Caco-2 (cell line): ENCODE measurements around the gene CPB1. TPM values are rescaled to one million over a fixed set of nuclear protein-coding genes. Genes with fewer than 3 reads are reported as not detected.
"Not testable (repeated sequence)": the region's sequence is repeated elsewhere in the genome, so short reads cannot be mapped to it uniquely, and the experiment has no call there.

Experiments
- Bru-seq: library from RNA; stranded (reverse); fragments of 400-500 nt; gene quantifications from one replicate; lab custom pipeline; 2021; lab: Mats Ljungman, UMichigan
- BruChase-seq, 2 experiments: library from RNA; stranded (reverse); fragments of 400-500 nt; gene quantifications; one replicate each; lab custom pipeline; 2021; lab: Mats Ljungman, UMichigan
- BruUV-seq: library from RNA; stranded (reverse); fragments of 400-500 nt; replicated peaks from 2 replicates; lab custom pipeline; 2021; lab: Mats Ljungman, UMichigan
- CTCF ChIA-PET: fragments of 300-600 bp; sonication (Branson Sonifier 250); formaldehyde crosslinking; loops from one replicate; lab custom pipeline; 2022; ENCODE audit warnings: antibody characterized with exemption; lab: Charles Lee
- POLR2A ChIA-PET: fragments of 300-600 bp; sonication (Branson Sonifier 250); formaldehyde crosslinking; loops from one replicate; lab custom pipeline; 2022; ENCODE audit warnings: antibody characterized with exemption; lab: Charles Lee
- DNase-seq, 2 experiments: peaks; one replicate each; pipeline versions ENCODE4 v3.0.0 to v3.0.0-alpha.2; 2020 to 2022
- H3K27me3 ChIP-seq: replicated peaks from 2 replicates; pipeline ENCODE4 v1.6.0; 2011; ENCODE audit warnings: low read length; ENCODE audit not compliant: control insufficient read depth, insufficient read depth
- H3K36me3 ChIP-seq: 2 replicates; pipeline ENCODE4 v1.5.1; 2011; ENCODE audit warnings: low read length; ENCODE audit not compliant: control insufficient read depth, insufficient read depth
- H3K4me1 ChIP-seq: fragments of 250-450 bp; sonication (Bioruptor Pico); 2 replicates; pipeline ENCODE4 v1.5.1; 2020; ENCODE audit warnings: mild to moderate bottlenecking
- H3K4me3 ChIP-seq: 2 replicates; pipeline ENCODE4 v1.5.1; 2011; ENCODE audit warnings: low read depth, mild to moderate bottlenecking, control low read depth, low read length
- H3K9me3 ChIP-seq: fragments of 250-450 bp; sonication (Bioruptor Pico); 2 replicates; pipeline ENCODE4 v1.5.1; 2020; ENCODE audit warnings: mild to moderate bottlenecking, moderate library complexity
- H3K27ac Mint-ChIP-seq: one replicate; pipeline ENCODE4 v1.8.0; 2022; ENCODE audit warnings: mixed read lengths; ENCODE audit not compliant: unreplicated experiment
- H3K27me3 Mint-ChIP-seq: one replicate; pipeline ENCODE4 v1.8.0; 2022; ENCODE audit warnings: mixed read lengths; ENCODE audit not compliant: insufficient read depth, unreplicated experiment
- H3K36me3 Mint-ChIP-seq: one replicate; pipeline ENCODE4 v1.8.0; 2022; ENCODE audit warnings: mild to moderate bottlenecking, mixed read lengths; ENCODE audit not compliant: insufficient read depth, unreplicated experiment
- H3K4me1 Mint-ChIP-seq: one replicate; pipeline ENCODE4 v1.8.0; 2022; ENCODE audit warnings: low read depth, mixed read lengths; ENCODE audit not compliant: unreplicated experiment
- H3K4me3 Mint-ChIP-seq: one replicate; pipeline ENCODE4 v1.8.0; 2022; ENCODE audit warnings: mild to moderate bottlenecking, moderate library complexity, mixed read lengths; ENCODE audit not compliant: unreplicated experiment
- H3K9me3 Mint-ChIP-seq: one replicate; pipeline ENCODE4 v1.8.0; 2022; ENCODE audit warnings: mixed read lengths; ENCODE audit not compliant: unreplicated experiment
- CTCF ChIP-seq, 2 experiments: fragments of 200-600 bp in 1 of 2; IDR thresholded peaks; 1 replicate in 1 of 2; 2 replicates in 1 of 2; pipeline versions ENCODE4 v1.5.1 to v1.8.0; 2011 to 2022; ENCODE audit warnings: antibody characterized with exemption in 1 of 2, control low read depth in 1 of 2, inconsistent platforms in 1 of 2, low read depth in 1 of 2, low read length in 1 of 2, mild to moderate bottlenecking in 1 of 2, moderate library complexity in 1 of 2; ENCODE audit not compliant: insufficient read depth in 1 of 2, severe bottlenecking in 1 of 2, unreplicated experiment in 1 of 2
- intact Hi-C: fragments of 100-400 bp; cut with micrococcal nuclease; formaldehyde crosslinking; loops from one replicate; pipeline ENCODE4 v1.10.0; 2022; ENCODE audit not compliant: unreplicated experiment
- long read RNA-seq: library from polyadenylated mRNA; stranded (forward); transcript quantifications from one replicate; pipeline ENCODE4 v2.0.0, GENCODE V29; 2022
- total RNA-seq: library from RNA; stranded (reverse); gene quantifications from 2 replicates; pipeline ENCODE4 v1.2.3, GENCODE V29; 2022

CPB1 gene
- not detected in 2 replicates for total RNA-seq
- Bru-seq, nascent RNA = not detected
- percentile 1 among the genes with signal in this experiment for BruChase-seq, experiment 1, labeled RNA remaining after a 2-hour chase
- percentile 1 among the genes with signal in this experiment for BruChase-seq, experiment 2, labeled RNA remaining after a 6-hour chase
- long read RNA-seq = 0 reads

GRCh38 chr3:148827585-148827984 lies at the start of gene CPB1:
Gene CPB1, plus strand, starts transcription at chr3:148827811. Its CDS starts 13 bp downstream, at chr3:148827824.
- Mint-ChIP-seq H3K9me3 (no peaks in the 10 kb centered on the region), H3K4me3 (no peak within 1 kb of the TSS), H3K4me1 (no peaks in the 10 kb centered on the region), H3K36me3 (no peaks in the 10 kb centered on the region), H3K27ac (no peak within 1 kb of the TSS), H3K27me3 (no peaks in the 10 kb centered on the region)
- Histone ChIP-seq H3K9me3 (no peaks in the 10 kb centered on the region), H3K4me1 (no peaks in the 10 kb centered on the region), H3K36me3 (no peaks in the 10 kb centered on the region), H3K4me3 (no peak within 1 kb of the TSS), H3K27me3 (no peaks in the 10 kb centered on the region)
- POLR2A ChIA-PET = no interaction called here
- CTCF ChIA-PET = no interaction called here
- no peak for DNase-seq
- no TSS peak for BruUV-seq
- intact Hi-C loops = no loop called here
- TF ChIP-seq CTCF (IDR thresholded peaks at IDR 0.05; ENCODE audit: insufficient read depth in 1 of 2, low read depth in 1 of 2, low read length in 1 of 2, severe bottlenecking in 1 of 2, unreplicated experiment in 1 of 2) = no peak

- H3K4me1 Mint-ChIP-seq = no peaks in the 10 kb centered on the region
- ChIA-PET POLR2A (no interaction called here), CTCF (no interaction called here)
- Histone ChIP-seq H3K9me3 (no peaks in the 10 kb centered on the region), H3K4me3 (no peak overlapping the region), H3K36me3 (no peaks in the 10 kb centered on the region), H3K4me1 (no peaks in the 10 kb centered on the region), H3K27me3 (no peaks in the 10 kb centered on the region)
- no peaks in the 10 kb centered on the region for H3K27me3 Mint-ChIP-seq
- no peak for TF ChIP-seq CTCF (IDR thresholded peaks at IDR 0.05; ENCODE audit: insufficient read depth in 1 of 2, low read depth in 1 of 2, low read length in 1 of 2, severe bottlenecking in 1 of 2, unreplicated experiment in 1 of 2)
- intact Hi-C loops = no loop called here
- H3K4me3 Mint-ChIP-seq = no peak overlapping the region
- DNase-seq = no peak
- H3K27ac Mint-ChIP-seq = no peak overlapping the region
- H3K36me3 Mint-ChIP-seq = no peaks in the 10 kb centered on the region
- no peaks in the 10 kb centered on the region for H3K9me3 Mint-ChIP-seq
- BruUV-seq = no TSS peak
Measured at GRCh38 chr3:148778926-148779325, 48.7 kb upstream of the CPB1 start.

- H3K27me3 Mint-ChIP-seq, DNase-seq, BruUV-seq, H3K36me3 Mint-ChIP-seq, H3K27ac Mint-ChIP-seq, H3K9me3 ChIP-seq, H3K27me3 ChIP-seq, CTCF ChIA-PET, POLR2A ChIA-PET, H3K4me1 ChIP-seq, H3K4me3 ChIP-seq, H3K36me3 ChIP-seq, intact Hi-C loops, H3K4me3 Mint-ChIP-seq, H3K9me3 Mint-ChIP-seq, H3K4me1 Mint-ChIP-seq: not testable (repeated sequence)
Measured at GRCh38 chr3:148785026-148785425, 42.6 kb upstream of the CPB1 start.

- H3K36me3 ChIP-seq, H3K4me1 Mint-ChIP-seq, H3K4me3 Mint-ChIP-seq, H3K27ac Mint-ChIP-seq, CTCF ChIA-PET, BruUV-seq, H3K9me3 Mint-ChIP-seq, intact Hi-C loops, H3K36me3 Mint-ChIP-seq, H3K4me3 ChIP-seq, H3K27me3 Mint-ChIP-seq, H3K9me3 ChIP-seq, DNase-seq, H3K4me1 ChIP-seq, H3K27me3 ChIP-seq, POLR2A ChIA-PET: not testable (repeated sequence)
Measured at GRCh38 chr3:148786159-148786558, 41.5 kb upstream of the CPB1 start.
